GM21576 (cell line): ENCODE data around the gene EPHB3.

Source experiments
- ATAC-seq: cut with Tn5 transposase; IDR thresholded peaks from one replicate; pipeline ENCODE4 v1.9.1; 2021; ENCODE audit warnings: mild to moderate bottlenecking, moderate library complexity; ENCODE audit not compliant: unreplicated experiment

Gene EPHB3

DNA sequence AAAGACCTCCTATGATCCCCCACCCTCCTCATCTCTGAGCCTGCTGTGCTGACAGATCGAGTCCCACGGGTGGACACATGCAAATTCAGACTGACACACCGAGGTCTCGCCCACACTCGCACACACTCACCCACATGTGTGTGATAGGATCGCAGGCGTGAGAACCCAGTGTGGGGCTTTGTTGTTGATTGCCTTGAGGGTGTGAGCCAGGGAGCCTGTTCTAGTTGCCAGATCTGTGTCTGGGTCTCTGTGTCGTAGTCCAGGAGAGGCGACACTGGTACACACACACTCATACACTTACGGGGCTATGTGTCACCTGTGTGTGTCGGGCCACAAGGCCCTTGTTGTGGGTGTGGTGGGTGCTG is 2.0 kb downstream of the EPHB3 start:
- ATAC-seq, result no peak

DNA sequence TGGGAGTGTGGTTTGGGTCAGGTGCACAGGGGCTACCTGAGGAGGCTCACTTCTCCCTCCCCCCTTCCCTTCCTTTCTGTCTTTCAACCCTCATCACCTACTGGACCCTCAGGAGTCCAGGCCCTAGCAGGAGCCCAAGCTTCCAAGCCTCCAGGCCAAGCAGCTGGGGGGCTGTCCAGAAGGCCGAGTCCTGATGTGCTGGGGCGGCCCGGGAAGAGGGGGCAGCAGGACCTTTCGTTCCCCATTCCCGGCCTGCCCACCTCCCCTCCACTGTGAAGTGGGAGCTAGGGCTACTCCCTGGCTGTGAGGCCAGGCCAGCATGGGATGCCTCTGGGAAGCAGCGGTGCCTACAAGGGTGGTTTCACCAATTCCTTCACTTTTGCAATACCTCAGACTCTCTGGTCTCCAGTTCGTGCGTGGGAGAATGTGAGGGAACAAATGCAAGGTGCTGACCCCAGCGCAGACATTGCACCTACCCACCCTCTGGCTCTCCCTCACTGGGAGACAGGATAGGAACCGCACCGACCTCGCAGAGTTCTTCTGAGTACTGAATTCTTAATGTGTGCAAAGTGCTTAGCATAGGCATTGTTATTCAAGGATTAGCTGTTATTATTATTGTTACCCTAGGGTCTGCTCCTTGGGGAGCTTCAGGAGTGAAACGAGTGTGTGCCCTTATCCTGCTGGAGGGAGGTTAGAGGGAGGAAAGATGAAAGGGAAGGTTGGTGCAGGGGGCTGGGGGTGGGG is 2.5 kb downstream of the EPHB3 start:
- no peak for ATAC-seq

DNA sequence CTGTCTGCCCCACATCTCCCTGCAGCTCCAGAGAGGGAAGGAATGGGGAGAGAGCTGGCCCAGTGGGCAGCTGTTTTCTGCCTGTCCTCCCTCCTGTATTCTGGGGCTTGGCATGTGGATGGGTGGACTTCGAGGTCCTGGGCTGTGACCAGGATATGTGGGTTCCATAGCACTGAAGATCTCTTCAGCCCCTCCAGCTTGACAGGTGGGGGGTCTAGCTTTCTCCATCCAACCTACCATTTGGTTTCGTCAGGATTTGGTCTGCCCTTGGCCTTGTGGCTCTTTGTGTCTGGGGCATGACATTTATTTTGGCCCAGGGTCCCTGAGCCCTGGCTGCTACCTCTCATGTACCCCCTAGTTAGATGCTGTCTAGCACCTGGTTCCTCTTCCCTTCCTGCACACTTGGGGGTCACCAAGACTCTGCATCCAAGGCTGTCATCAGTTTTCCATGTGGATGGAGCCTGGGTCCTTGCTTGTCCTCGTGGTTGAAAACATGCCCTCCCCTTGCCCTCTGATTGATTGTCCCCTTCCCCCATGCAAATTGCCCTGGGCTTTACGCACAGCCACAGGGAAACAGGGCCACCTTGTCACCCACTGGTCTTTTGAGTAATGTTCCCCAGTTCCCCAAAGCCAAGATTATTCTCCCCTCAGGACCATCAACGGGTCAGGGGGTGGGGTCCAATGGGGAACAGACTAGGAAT is 3.2 kb downstream of the EPHB3 start:
- ATAC-seq, result no peak

DNA sequence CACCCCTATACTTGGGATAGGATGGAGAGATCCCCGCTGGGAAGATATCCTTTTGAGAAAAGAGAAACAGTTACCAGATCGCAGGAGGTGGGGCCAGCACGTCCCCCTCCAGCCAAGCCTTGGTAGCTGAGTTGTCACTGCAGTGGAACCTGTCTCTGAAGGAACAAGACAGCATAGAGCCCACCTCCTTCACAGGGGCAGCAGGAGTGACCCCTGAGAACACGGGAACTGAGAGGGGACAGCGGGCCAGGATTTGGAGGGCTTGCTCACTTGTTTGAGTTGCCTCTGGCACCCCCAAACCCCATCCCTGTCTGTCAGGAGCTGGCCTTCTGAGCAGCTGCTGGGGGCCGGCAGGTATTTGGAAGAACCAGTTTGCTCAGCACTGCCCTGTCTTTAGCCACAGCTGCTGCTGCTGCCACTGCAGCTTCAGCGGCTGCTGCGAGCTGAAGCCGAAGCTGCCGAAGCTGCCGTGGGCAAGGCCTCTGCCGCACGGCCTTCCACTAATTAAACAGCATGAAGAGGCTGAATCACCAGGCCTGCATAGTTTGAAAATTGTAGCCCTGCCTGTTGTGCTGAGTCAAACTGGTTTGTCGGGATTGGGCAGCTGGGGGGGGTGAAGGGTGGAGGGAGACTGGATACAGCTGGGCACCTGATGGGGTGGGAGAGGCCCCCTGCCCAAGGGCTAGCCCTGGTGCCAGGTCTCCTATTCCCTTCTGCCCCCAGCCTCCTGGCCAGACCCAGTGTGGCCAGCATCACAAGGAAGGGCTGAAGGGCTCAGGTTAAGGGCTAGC is 4.0 kb downstream of the EPHB3 start:
- no peak for ATAC-seq

GRCh38 chr3:184566441-184567414 is 5.1 kb downstream of the EPHB3 start:
- no peak for ATAC-seq

DNA sequence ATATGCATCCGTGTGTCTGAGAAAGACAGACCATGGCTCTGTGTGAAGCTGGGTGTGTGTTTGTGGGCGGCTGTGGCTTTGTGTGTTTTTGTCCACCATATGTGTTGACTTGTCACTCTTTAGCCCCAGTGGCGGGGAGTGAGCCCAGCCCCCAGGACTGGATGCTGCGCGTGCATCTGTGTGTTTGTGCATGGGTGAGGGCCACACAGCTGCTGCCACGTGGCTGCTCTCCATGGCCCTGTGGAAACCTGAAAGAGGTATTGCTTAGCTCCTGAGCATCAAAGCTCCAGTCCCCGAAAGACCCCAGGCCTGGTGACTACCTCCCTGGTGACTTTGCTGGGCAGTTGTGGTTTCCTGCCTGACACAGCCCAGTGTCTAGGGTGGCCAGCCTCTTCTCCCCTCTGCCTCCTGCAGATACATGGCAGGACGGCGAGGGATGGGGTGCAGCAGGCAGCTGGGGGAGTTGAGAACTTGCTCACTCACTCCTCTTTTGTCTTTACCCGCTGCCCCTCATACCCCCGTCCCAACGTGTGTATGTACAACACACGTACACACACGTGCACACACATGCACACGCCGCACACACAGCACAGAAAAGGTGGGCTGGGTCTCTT is 6.5 kb downstream of the EPHB3 start:
- ATAC-seq, result no peak

GRCh38 chr3:184568560-184568923 is 7.0 kb downstream of the EPHB3 start:
- ATAC-seq, result no peak

DNA sequence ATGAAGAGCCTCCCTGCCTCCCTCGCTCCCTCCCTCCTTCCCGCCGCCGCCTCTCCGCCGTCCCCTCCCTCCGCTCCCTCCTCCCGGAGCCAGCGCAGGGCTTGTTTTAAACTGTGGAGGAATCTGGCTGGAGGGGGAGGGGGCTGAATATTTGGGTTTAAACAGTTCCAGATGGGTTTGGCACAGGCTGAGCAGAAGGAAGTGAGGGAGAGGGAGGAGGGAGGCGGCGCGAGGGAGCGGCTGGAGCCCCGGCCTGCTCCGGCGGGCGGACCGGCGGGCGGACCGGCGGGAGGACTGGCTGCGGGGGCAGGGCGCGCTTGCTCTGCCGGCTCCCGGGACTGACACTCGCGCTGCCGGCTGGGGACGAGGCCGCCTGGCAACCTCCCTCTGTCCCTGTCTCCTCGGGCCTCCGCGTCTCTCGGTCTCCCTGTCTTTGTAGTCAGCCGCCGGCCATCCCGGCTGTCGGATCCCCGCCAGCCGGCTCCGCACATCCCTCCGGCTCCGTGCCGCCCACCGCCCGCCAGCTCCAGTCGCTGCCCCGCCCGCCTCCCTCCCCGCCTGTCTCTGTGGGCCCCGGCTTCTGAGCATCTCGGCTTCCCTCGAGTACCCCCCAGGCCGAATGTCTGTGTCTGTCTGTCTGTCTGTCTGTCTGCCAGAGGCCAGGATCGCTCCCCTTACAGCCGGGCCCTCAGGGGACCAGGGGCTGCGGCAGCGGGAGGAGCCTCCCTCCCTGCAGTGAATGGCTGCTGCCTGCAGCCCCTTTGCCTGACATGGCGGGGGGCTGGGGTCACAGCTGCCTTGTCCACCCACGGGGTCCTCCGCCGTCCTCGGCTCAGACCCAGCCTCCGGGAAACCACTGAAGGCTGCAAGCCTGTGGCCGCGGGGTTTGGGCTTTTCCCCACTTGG is 7.6 kb downstream of the EPHB3 start:
- no peak for ATAC-seq

- ATAC-seq, result no peak
Observed at GRCh38 chr3:184570035-184570434, 8.4 kb downstream of the EPHB3 start.

DNA sequence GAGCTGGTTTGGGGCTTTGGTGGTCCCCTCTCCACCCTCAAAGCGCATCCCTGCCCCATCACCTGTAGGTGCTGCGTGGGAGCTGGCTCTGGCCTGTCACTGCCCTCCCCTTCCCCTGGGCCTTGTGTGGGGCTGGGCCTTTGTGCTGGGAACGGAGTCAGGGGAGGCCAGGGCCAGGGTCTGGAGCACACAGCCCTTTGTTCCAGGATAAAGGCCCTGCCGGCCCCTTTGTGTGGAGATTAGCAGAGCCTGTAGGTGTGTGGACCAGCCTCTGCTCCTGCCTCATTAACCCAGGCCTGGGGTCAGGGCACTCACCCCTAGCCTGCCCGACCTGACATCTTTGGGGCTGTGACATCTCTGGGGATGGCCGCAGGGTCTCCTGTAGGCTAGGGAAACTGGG is 8.9 kb downstream of the EPHB3 start:
- no peak for ATAC-seq

DNA sequence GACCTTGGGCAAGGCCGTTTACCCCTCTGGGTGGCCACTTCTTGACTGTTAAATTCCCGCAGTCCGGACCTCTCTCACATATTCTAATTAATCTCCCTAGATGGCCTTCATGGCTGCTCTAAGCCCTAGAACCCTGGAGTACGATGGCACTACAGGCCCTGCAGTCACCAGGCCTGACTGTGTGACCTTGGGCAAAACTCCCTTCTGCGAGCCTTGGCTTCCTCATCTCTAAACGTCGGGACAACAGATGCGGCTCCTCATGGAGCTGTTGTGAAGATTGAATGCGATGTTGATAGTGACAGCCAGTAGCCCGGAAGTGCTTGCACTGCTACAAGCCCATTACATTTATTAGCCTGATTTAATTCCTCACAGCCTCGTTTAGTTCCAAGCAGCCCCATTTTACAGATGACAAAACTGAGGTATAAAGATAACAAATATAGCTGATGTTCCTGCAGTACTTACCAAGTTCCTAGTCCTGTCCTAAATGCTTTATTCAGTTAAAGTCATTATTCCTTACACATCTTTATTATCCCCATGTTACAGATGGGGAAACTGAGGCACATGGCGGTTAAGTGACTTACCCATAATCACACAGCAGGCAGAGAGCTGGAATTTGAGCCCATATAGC is 10.3 kb downstream of the EPHB3 start:
- no peak for ATAC-seq

- ATAC-seq, result no peak
Observed at GRCh38 chr3:184572633-184573270, 11.2 kb downstream of the EPHB3 start.

GRCh38 chr3:184574515-184575417 is 13.2 kb downstream of the EPHB3 start:
- no peak for ATAC-seq

- no peak for ATAC-seq
Observed at GRCh38 chr3:184575701-184576100, 14.1 kb downstream of the EPHB3 start.

- ATAC-seq, result no peak
Observed at GRCh38 chr3:184576457-184577240, 15.1 kb downstream of the EPHB3 start.

- ATAC-seq, result no peak
Observed at GRCh38 chr3:184577546-184577945, 16.0 kb downstream of the EPHB3 start.

DNA sequence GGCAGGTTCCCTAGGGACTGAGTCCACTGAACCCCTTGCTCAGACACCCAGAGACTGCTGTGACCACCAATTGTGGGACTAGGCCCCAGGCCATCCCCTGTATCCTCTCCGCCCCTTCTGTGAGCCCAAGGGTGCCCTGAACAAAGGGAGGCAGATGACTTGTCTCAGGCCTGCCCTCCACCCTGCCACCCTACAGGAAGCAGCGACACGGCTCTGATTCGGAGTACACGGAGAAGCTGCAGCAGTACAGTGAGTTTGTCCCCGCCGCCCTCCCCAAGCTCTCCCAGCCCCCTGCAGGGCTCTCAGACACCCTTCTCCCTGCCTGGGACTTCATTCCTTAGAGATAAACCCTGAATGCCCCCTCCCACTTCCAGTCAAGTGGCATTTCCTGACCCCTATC is 16.6 kb downstream of the EPHB3 start:
- ATAC-seq, result no peak
